ENCODE data around the gene COX4I2. TPM values are rescaled to one million over a fixed set of nuclear protein-coding genes. Genes with fewer than 3 reads are reported as not detected.

The COX4I2 gene
- total RNA-seq, 2 donors from 2014 or later: 0.41 to 3.6 TPM

DNA sequence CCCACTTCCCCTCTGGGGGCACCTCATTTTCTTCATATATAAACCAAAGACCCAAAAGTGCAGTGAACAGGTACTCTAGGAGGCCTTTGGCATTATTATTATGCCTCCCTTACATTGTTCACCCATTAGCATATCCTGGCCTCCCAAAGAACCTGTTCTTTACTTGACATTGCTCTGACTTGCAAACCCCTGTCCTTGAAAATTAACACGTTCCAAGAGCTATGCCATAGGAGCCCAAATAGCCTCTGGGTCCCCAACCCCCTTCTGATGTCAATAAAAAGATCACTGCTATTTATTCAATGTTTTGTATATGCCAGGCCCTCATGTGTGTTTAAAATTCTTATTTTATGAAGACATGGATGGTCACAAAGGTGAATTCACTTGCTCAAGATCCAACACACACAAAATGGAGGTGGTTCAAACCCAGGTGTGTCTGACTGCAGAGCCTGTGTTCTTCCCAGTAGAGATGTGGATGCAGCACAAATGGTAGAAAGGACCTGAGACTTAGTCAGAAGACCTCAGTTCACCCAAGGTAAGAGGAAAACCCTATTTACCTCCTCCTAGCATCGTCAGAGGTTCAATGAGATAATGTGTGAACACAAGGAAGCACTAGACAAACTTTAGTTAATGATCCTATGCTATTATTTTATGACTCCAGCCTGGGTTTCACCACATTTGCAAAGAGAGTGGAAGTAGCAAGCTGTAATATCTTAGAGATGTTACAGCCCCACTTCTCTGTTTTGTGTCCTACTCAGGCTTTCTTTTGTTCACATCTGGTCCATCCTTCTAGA lies 48.3 kb downstream of the COX4I2 start:
- Histone ChIP-seq H3K27ac (peak overlapping the region in 1 of 2 donors; percentile 10), H3K4me1 (replicated peaks) (peaks cover under 1% of the 10 kb centered on the region), H3K36me3 (no peaks in the 10 kb centered on the region), H3K4me3 (no peak overlapping the region), H3K27me3 (replicated peaks; ENCODE audit: insufficient read depth) (no peaks in the 10 kb centered on the region), H3K9me3 (no peaks in the 10 kb centered on the region)
- intact Hi-C loops (cut with DNase I): no loop called here
- WGBS: 69% methylated on average over 2 of the region's 2 CpGs
- TF ChIP-seq POLR2A (IDR thresholded peaks at IDR 0.05): no peak
- TF ChIP-seq, protein P1, sequence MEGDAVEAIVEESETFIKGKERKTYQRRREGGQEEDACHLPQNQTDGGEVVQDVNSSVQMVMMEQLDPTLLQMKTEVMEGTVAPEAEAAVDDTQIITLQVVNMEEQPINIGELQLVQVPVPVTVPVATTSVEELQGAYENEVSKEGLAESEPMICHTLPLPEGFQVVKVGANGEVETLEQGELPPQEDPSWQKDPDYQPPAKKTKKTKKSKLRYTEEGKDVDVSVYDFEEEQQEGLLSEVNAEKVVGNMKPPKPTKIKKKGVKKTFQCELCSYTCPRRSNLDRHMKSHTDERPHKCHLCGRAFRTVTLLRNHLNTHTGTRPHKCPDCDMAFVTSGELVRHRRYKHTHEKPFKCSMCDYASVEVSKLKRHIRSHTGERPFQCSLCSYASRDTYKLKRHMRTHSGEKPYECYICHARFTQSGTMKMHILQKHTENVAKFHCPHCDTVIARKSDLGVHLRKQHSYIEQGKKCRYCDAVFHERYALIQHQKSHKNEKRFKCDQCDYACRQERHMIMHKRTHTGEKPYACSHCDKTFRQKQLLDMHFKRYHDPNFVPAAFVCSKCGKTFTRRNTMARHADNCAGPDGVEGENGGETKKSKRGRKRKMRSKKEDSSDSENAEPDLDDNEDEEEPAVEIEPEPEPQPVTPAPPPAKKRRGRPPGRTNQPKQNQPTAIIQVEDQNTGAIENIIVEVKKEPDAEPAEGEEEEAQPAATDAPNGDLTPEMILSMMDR (IDR thresholded peaks at IDR 0.05): no peak
- TF ChIP-seq POLR2AphosphoS5 (IDR thresholded peaks at IDR 0.05): no peak
- no peak for DNase-seq (ENCODE audit: low spot score)

- Histone ChIP-seq H3K27me3 (replicated peaks; ENCODE audit: insufficient read depth) (no peaks in the 10 kb centered on the region), H3K4me3 (no peak overlapping the region), H3K36me3 (no peaks in the 10 kb centered on the region), H3K4me1 (replicated peaks) (no peaks in the 10 kb centered on the region), H3K9me3 (no peaks in the 10 kb centered on the region), H3K27ac (no peak overlapping the region)
- DNase-seq (ENCODE audit: low spot score): no peak
- intact Hi-C loops (cut with DNase I): no loop called here
- TF ChIP-seq, protein P1 (IDR thresholded peaks at IDR 0.05): no peak
- no peak for TF ChIP-seq POLR2AphosphoS5 (IDR thresholded peaks at IDR 0.05)
- no peak for TF ChIP-seq POLR2A (IDR thresholded peaks at IDR 0.05)
- 93% methylated on average over 3 of the region's 3 CpGs for WGBS
Observed at GRCh38 chr20:31687777-31688176, 50.1 kb downstream of the COX4I2 start.

GRCh38 chr20:31689141-31689540 lies 51.4 kb downstream of the COX4I2 start:
- H3K9me3 ChIP-seq: no peaks in the 10 kb centered on the region
- H3K4me1 ChIP-seq (replicated peaks): peaks cover 7% of the 10 kb centered on the region
- WGBS: 88% methylated on average over 5 of the region's 5 CpGs
- TF ChIP-seq, protein P1 (IDR thresholded peaks at IDR 0.05): no peak
- TF ChIP-seq POLR2AphosphoS5 (IDR thresholded peaks at IDR 0.05) (no peak), POLR2A (IDR thresholded peaks at IDR 0.05) (no peak)
- no peaks in the 10 kb centered on the region for H3K36me3 ChIP-seq
- DNase-seq (ENCODE audit: low spot score): no peak
- no peak overlapping the region for H3K27ac ChIP-seq
- H3K27me3 ChIP-seq (replicated peaks; ENCODE audit: insufficient read depth): no peaks in the 10 kb centered on the region
- no peak overlapping the region for H3K4me3 ChIP-seq
- intact Hi-C loops (cut with DNase I): no loop called here

DNA sequence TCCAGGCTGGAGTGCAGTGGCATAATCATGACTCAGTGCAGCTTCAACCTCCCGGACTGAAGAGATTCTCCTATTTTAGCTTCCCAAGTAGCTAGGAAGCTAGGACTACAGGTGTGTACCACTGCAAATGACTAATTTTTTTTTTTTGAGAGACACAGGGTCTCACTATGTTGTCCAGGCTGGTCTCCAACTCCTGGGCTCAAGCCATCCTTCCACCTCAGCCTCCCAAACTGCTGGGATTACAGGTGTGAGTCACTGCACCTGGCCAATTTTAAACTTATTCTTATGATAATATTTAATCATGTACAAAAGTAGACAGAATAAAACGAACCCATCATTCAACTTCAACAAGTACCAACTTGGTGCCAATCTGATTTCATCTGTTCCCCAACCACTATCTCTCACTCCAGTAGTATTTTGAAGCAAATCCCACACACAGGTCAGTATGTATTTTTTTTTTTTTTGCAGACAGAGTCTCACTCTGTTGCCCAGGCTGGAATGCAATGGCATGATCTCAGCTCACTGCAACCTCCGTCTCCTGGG lies 52.5 kb downstream of the COX4I2 start:
- Histone ChIP-seq H3K27me3 (replicated peaks; ENCODE audit: insufficient read depth) (no peaks in the 10 kb centered on the region), H3K36me3 (no peaks in the 10 kb centered on the region), H3K4me3 (no peak overlapping the region), H3K27ac (no peak overlapping the region), H3K4me1 (replicated peaks) (peaks cover 7% of the 10 kb centered on the region), H3K9me3 (no peaks in the 10 kb centered on the region)
- intact Hi-C loops (cut with DNase I): no loop called here
- DNase-seq (ENCODE audit: low spot score): no peak
- TF ChIP-seq POLR2AphosphoS5 (IDR thresholded peaks at IDR 0.05) (no peak), POLR2A (IDR thresholded peaks at IDR 0.05) (no peak)
- TF ChIP-seq, protein P1 (IDR thresholded peaks at IDR 0.05): no peak
- WGBS: 73% methylated on average over 3 of the region's 3 CpGs
